BJ (cell line): ENCODE data around the gene BCAS3. TPM values are rescaled to one million over a fixed set of nuclear protein-coding genes. Genes with fewer than 3 reads are reported as not detected.

Experiments
- CTCF ChIA-PET: fragments of 350-600 bp; formaldehyde crosslinking; extraction: SDS; loops from one replicate; lab custom pipeline; 2021; ENCODE audit warnings: antibody characterized with exemption, inconsistent platforms; lab: Yijun Ruan, JAX
- POLR2A ChIA-PET: fragments of 300-600 bp; sonication (Branson Sonifier 250); formaldehyde crosslinking; extraction: SDS; loops from one replicate; lab custom pipeline; 2021; ENCODE audit warnings: antibody characterized with exemption; lab: Charles Lee
- DNase-seq: peaks from one replicate; pipeline ENCODE4 v3.0.0-alpha.2; 2011; ENCODE audit warnings: low read depth
- H3K27me3 ChIP-seq: 2 replicates; pipeline ENCODE4 v1.6.0; 2011; ENCODE audit warnings: low read length; ENCODE audit not compliant: control insufficient read depth, insufficient read depth
- H3K36me3 ChIP-seq: 2 replicates; pipeline ENCODE4 v1.5.1; 2011; ENCODE audit warnings: low read length; ENCODE audit not compliant: control insufficient read depth, insufficient read depth
- H3K4me3 ChIP-seq: 2 replicates; pipeline ENCODE4 v1.5.1; 2011; ENCODE audit warnings: low read depth, mild to moderate bottlenecking, control low read depth, low read length
- CTCF ChIP-seq: IDR thresholded peaks from 2 replicates; pipeline ENCODE4 v1.5.1; 2011; ENCODE audit warnings: low read depth, mild to moderate bottlenecking, control low read depth, inconsistent platforms, low read length, moderate library complexity; ENCODE audit not compliant: insufficient read depth
- polyA plus RNA-seq: library from polyadenylated mRNA; depleted of rRNA; stranded (reverse); fragments of >200 nt; gene quantifications from 2 replicates; pipeline ENCODE4 v1.2.3, GENCODE V29; 2011

The BCAS3 gene
- polyA plus RNA-seq, 1 experiment: 19.5 TPM

- DNase-seq: no peak
- Histone ChIP-seq H3K4me3 (no peak overlapping the region), H3K27me3 (no peaks in the 10 kb centered on the region), H3K36me3 (no peaks in the 10 kb centered on the region)
- POLR2A ChIA-PET: no interaction called here
- CTCF ChIA-PET: no interaction called here
- no peak for TF ChIP-seq CTCF
These were observed 531.9 kb downstream of the BCAS3 start for GRCh38 chr17:61209525-61209924.

GRCh38 chr17:61211236-61211635 lies 533.6 kb downstream of the BCAS3 start:
- no peak overlapping the region for H3K4me3 ChIP-seq
- H3K36me3 ChIP-seq: no peaks in the 10 kb centered on the region
- POLR2A ChIA-PET: no interaction called here
- H3K27me3 ChIP-seq: no peaks in the 10 kb centered on the region
- TF ChIP-seq CTCF: no peak
- CTCF ChIA-PET: no interaction called here
- DNase-seq: no peak

- H3K36me3 ChIP-seq: no peaks in the 10 kb centered on the region
- ChIA-PET POLR2A (no interaction called here), CTCF (interaction anchor here (1.2 kb wide), 2 partner anchors 10 to 187 kb away, joined by 3 to 4 read pairs; partner anchors contain the start of gene TBX2)
- no peak overlapping the region for H3K4me3 ChIP-seq
- DNase-seq: no peak
- H3K27me3 ChIP-seq: no peaks in the 10 kb centered on the region
- no peak for TF ChIP-seq CTCF
These were observed 535.0 kb downstream of the BCAS3 start for GRCh38 chr17:61212655-61213054.

- Histone ChIP-seq H3K27me3 (no peaks in the 10 kb centered on the region), H3K4me3 (no peak overlapping the region), H3K36me3 (no peaks in the 10 kb centered on the region)
- no peak for DNase-seq
- no peak for TF ChIP-seq CTCF
- ChIA-PET CTCF (interaction anchor here (0.5 kb wide), 1 partner anchor 622 kb away, joined by 4 read pairs; no protein-coding TSS in a partner anchor), POLR2A (no interaction called here)
These were observed 537.1 kb downstream of the BCAS3 start for GRCh38 chr17:61214753-61215152.

GRCh38 chr17:61216066-61216465 lies 538.4 kb downstream of the BCAS3 start:
- ChIA-PET POLR2A (no interaction called here), CTCF (interaction anchor here (1.2 kb wide), 1 partner anchor 10 kb away, joined by 4 read pairs; no protein-coding TSS in a partner anchor)
- Histone ChIP-seq H3K36me3 (no peaks in the 10 kb centered on the region), H3K27me3 (no peaks in the 10 kb centered on the region), H3K4me3 (no peak overlapping the region)
- no peak for TF ChIP-seq CTCF
- DNase-seq: no peak
